H9 (cell line): ENCODE measurements around the gene CNNM4. TPM values are rescaled to one million over a fixed set of nuclear protein-coding genes. Genes with fewer than 3 reads are reported as not detected.

ENCODE experiments used
- DNase-seq: peaks from one replicate; pipeline ENCODE4 v3.0.0-alpha.2; 2017
- H2AFZ ChIP-seq: one replicate; pipeline ENCODE4 v1.6.1; 2013; ENCODE audit warnings: mild to moderate bottlenecking, low read length, control low read depth, moderate library complexity
- H2AK5ac ChIP-seq: 2 replicates; pipeline ENCODE4 v1.6.1; 2013; ENCODE audit warnings: low read length, control low read depth, mixed read lengths; ENCODE audit not compliant: insufficient read length
- H2BK120ac ChIP-seq: one replicate; pipeline ENCODE4 v1.6.1; 2013; ENCODE audit warnings: low read depth, mild to moderate bottlenecking, low read length, control low read depth, inconsistent platforms; ENCODE audit not compliant: poor library complexity, severe bottlenecking
- H2BK12ac ChIP-seq: 2 replicates; pipeline ENCODE4 v1.6.1; 2013; ENCODE audit warnings: low read length, control low read depth, mixed read lengths, low read depth; ENCODE audit not compliant: insufficient read length
- H2BK15ac ChIP-seq: 2 replicates; pipeline ENCODE4 v1.6.1; 2013; ENCODE audit warnings: low read depth, low read length, control low read depth
- H2BK20ac ChIP-seq: one replicate; pipeline ENCODE4 v1.6.1; 2013; ENCODE audit warnings: low read depth, mild to moderate bottlenecking, low read length, control low read depth, inconsistent platforms; ENCODE audit not compliant: poor library complexity, severe bottlenecking
- H2BK5ac ChIP-seq: 2 replicates; pipeline ENCODE4 v1.6.1; 2013; ENCODE audit warnings: low read length, control low read depth, mixed read lengths; ENCODE audit not compliant: insufficient read length
- H3K14ac ChIP-seq: 2 replicates; pipeline ENCODE4 v1.6.1; 2013; ENCODE audit warnings: low read length, control low read depth; ENCODE audit not compliant: insufficient read depth
- H3K18ac ChIP-seq: 2 replicates; pipeline ENCODE4 v1.6.1; 2013; ENCODE audit warnings: low read depth, mild to moderate bottlenecking, mixed read lengths, low read length, control low read depth; ENCODE audit not compliant: insufficient read length
- H3K23ac ChIP-seq: 2 replicates; pipeline ENCODE4 v1.6.1; 2013; ENCODE audit warnings: low read length, control low read depth, mixed read lengths, low read depth; ENCODE audit not compliant: insufficient read length
- H3K23me2 ChIP-seq: 2 replicates; pipeline ENCODE4 v1.6.1; 2013; ENCODE audit warnings: low read depth, mild to moderate bottlenecking, mixed read lengths, low read length, control low read depth; ENCODE audit not compliant: insufficient read length, poor library complexity, severe bottlenecking
- H3K27ac ChIP-seq: 2 replicates; pipeline ENCODE4 v1.5.1; 2013; ENCODE audit warnings: low read length, control low read depth, mixed read lengths, low read depth; ENCODE audit not compliant: insufficient read length
- H3K27me3 ChIP-seq: 2 replicates; pipeline ENCODE4 v1.6.1; 2013; ENCODE audit warnings: low read length, control low read depth, inconsistent platforms; ENCODE audit not compliant: insufficient read depth
- H3K4ac ChIP-seq: 2 replicates; pipeline ENCODE4 v1.6.1; 2013; ENCODE audit warnings: low read depth, mild to moderate bottlenecking, control low read depth, inconsistent platforms, low read length, moderate library complexity
- H3K4me1 ChIP-seq: 2 replicates; pipeline ENCODE4 v1.6.1; 2013; ENCODE audit warnings: low read length, control low read depth, inconsistent platforms; ENCODE audit not compliant: insufficient read depth
- H3K4me2 ChIP-seq: 2 replicates; pipeline ENCODE4 v1.6.1; 2013; ENCODE audit warnings: low read length, control low read depth, mixed read lengths; ENCODE audit not compliant: insufficient read length, insufficient read depth
- H3K56ac ChIP-seq: 2 replicates; pipeline ENCODE4 v1.6.1; 2013; ENCODE audit warnings: low read depth, mild to moderate bottlenecking, mixed read lengths, low read length, control low read depth; ENCODE audit not compliant: insufficient read length
- H3K79me1 ChIP-seq: 2 replicates; pipeline ENCODE4 v1.6.1; 2013; ENCODE audit warnings: low read depth, mild to moderate bottlenecking, moderate library complexity, low read length, control low read depth, inconsistent platforms; ENCODE audit not compliant: insufficient read depth, poor library complexity, severe bottlenecking
- H3K79me2 ChIP-seq: 2 replicates; pipeline ENCODE4 v1.6.1; 2013; ENCODE audit warnings: low read length, control low read depth, inconsistent platforms; ENCODE audit not compliant: insufficient read depth
- H3K9ac ChIP-seq: 2 replicates; pipeline ENCODE4 v1.6.1; 2013; ENCODE audit warnings: low read length, control low read depth, mixed read lengths; ENCODE audit not compliant: insufficient read length; ENCODE audit errors: extremely low read depth
- H3K9me3 ChIP-seq: one replicate; pipeline ENCODE4 v1.6.1; 2013; ENCODE audit warnings: low read depth, low read length, inconsistent platforms; ENCODE audit not compliant: control insufficient read depth
- H3T11ph ChIP-seq: one replicate; pipeline ENCODE4 v1.6.1; 2013; ENCODE audit warnings: mild to moderate bottlenecking, low read length, control low read depth, inconsistent platforms
- H4K20me1 ChIP-seq: one replicate; pipeline ENCODE4 v1.6.1; 2013; ENCODE audit not compliant: control insufficient read depth, insufficient read length, insufficient read depth
- H4K5ac ChIP-seq: 2 replicates; pipeline ENCODE4 v1.6.1; 2013; ENCODE audit warnings: low read depth, mild to moderate bottlenecking, mixed read lengths, low read length, control low read depth; ENCODE audit not compliant: insufficient read length
- H4K8ac ChIP-seq: replicated peaks from 2 replicates; pipeline ENCODE4 v1.6.1; 2013; ENCODE audit warnings: low read length, control low read depth, mixed read lengths, low read depth; ENCODE audit not compliant: insufficient read length
- H4K91ac ChIP-seq: 2 replicates; pipeline ENCODE4 v1.6.1; 2013; ENCODE audit warnings: low read depth, mild to moderate bottlenecking, moderate library complexity, mixed read lengths, low read length, control low read depth; ENCODE audit not compliant: insufficient read length
- H3K27ac Mint-ChIP-seq, 3 experiments: 2 replicates in 2 of 3; 3 replicates in 1 of 3; pipeline ENCODE4 v1.8.0; 2020 to 2021; ENCODE audit warnings: mixed read lengths in 3 of 3, mild to moderate bottlenecking in 1 of 3, moderate library complexity in 1 of 3
- H3K27me3 Mint-ChIP-seq: 2 replicates; pipeline ENCODE4 v1.8.0; 2021; ENCODE audit warnings: low read depth, mild to moderate bottlenecking, moderate library complexity, mixed read lengths
- H3K36me3 Mint-ChIP-seq, 3 experiments: 2 replicates in 2 of 3; 3 replicates in 1 of 3; pipeline ENCODE4 v1.8.0; 2020 to 2021; ENCODE audit warnings: low read depth in 3 of 3, mixed read lengths in 3 of 3; ENCODE audit not compliant: insufficient read depth in 1 of 3
- H3K4me1 Mint-ChIP-seq, 2 experiments: 2 replicates each; pipeline ENCODE4 v1.8.0; 2020; ENCODE audit warnings: mixed read lengths in 2 of 2
- H3K4me3 Mint-ChIP-seq, 2 experiments: 2 replicates in 1 of 2; 3 replicates in 1 of 2; pipeline ENCODE4 v1.8.0; 2020 to 2021; ENCODE audit warnings: mild to moderate bottlenecking in 2 of 2, mixed read lengths in 2 of 2, moderate library complexity in 1 of 2
- H3K9me3 Mint-ChIP-seq, 2 experiments: 2 replicates in 1 of 2; 3 replicates in 1 of 2; pipeline ENCODE4 v1.8.0; 2020; ENCODE audit warnings: mild to moderate bottlenecking in 2 of 2, mixed read lengths in 2 of 2, moderate library complexity in 1 of 2
- WGBS: extraction: QIAGEN DNeasy Blood & Tissue Kit; methylation state at CpG from one replicate; pipeline ENCODE4 v1.1.7; 2013; ENCODE audit warnings: missing lambda C conversion rate, low lambda C conversion rate, mixed read lengths; ENCODE audit not compliant: insufficient read length; ENCODE audit errors: extremely low coverage; 5-methylcytosine and 5-hydroxymethylcytosine counted together
- total RNA-seq: library from RNA; stranded (reverse); gene quantifications from 2 replicates; pipeline ENCODE4 v1.2.1, GENCODE V29; 2021
- TF ChIP-seq, protein P1 (sequence below): fragments of 200-600 bp; sonication (generic); conservative IDR thresholded peaks from 3 replicates; pipeline ENCODE4 v1.8.0; 2021; ENCODE audit warnings: antibody characterized with exemption, mild to moderate bottlenecking

CNNM4 gene
- total RNA-seq, 1 experiment from 2014 or later: 8.5 TPM

- H4K91ac ChIP-seq: no peak overlapping the region
- no peak overlapping the region for H3K23ac ChIP-seq
- no CpG with 5 or more reads among the region's 1 CpG for WGBS
Measured at GRCh38 chr2:96775160-96775559, 14.5 kb downstream of the CNNM4 start.

More at GRCh38 chr2:96775160-96775559, 14.5 kb downstream of the CNNM4 start:
- no peak overlapping the region for H2BK5ac ChIP-seq
- H4K8ac ChIP-seq: no peak overlapping the region
- H2BK15ac ChIP-seq: no peak overlapping the region
- H2AFZ ChIP-seq: no peak overlapping the region
- no peak overlapping the region for H2AK5ac ChIP-seq
- Mint-ChIP-seq H3K4me3 (no peak overlapping the region), H3K9me3 (peaks cover 0 to 4% of the 10 kb centered on the region in 2 experiments; a peak in 3 of 5 replicates), H3K27me3 (no peaks in the 10 kb centered on the region), H3K36me3 (no peaks in the 10 kb centered on the region; a peak in 2 of 7 replicates), H3K4me1 (peaks cover 3 to 15% of the 10 kb centered on the region in 2 experiments; a peak in 3 of 4 replicates), H3K27ac (no peak overlapping the region)
- H3K23me2 ChIP-seq: no peaks in the 10 kb centered on the region
- H3K4me1 ChIP-seq: 0 out of 2 replicates have a peak, but pooled peaks cover 2% of the 10 kb centered on the region
- H3K4me2 ChIP-seq: no peak overlapping the region
- H4K5ac ChIP-seq: no peak overlapping the region
- H3K18ac ChIP-seq: no peak overlapping the region
- H4K20me1 ChIP-seq: no peaks in the 10 kb centered on the region
- H3K14ac ChIP-seq: no peak overlapping the region
- H3K27me3 ChIP-seq: no peaks in the 10 kb centered on the region
- DNase-seq: no peak
- no peak overlapping the region for H3K56ac ChIP-seq
- H3K27ac ChIP-seq: no peak overlapping the region
- no peak overlapping the region for H3K9ac ChIP-seq
- H3T11ph ChIP-seq: no peak overlapping the region
- H2BK12ac ChIP-seq: no peak overlapping the region
- H3K79me2 ChIP-seq: no peaks in the 10 kb centered on the region
- no peak overlapping the region for H2BK20ac ChIP-seq
- H2BK120ac ChIP-seq: no peak overlapping the region
- H3K79me1 ChIP-seq: no peaks in the 10 kb centered on the region
- H3K9me3 ChIP-seq: no peaks in the 10 kb centered on the region
- TF ChIP-seq, protein P1, sequence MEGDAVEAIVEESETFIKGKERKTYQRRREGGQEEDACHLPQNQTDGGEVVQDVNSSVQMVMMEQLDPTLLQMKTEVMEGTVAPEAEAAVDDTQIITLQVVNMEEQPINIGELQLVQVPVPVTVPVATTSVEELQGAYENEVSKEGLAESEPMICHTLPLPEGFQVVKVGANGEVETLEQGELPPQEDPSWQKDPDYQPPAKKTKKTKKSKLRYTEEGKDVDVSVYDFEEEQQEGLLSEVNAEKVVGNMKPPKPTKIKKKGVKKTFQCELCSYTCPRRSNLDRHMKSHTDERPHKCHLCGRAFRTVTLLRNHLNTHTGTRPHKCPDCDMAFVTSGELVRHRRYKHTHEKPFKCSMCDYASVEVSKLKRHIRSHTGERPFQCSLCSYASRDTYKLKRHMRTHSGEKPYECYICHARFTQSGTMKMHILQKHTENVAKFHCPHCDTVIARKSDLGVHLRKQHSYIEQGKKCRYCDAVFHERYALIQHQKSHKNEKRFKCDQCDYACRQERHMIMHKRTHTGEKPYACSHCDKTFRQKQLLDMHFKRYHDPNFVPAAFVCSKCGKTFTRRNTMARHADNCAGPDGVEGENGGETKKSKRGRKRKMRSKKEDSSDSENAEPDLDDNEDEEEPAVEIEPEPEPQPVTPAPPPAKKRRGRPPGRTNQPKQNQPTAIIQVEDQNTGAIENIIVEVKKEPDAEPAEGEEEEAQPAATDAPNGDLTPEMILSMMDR: no peak
- no peak overlapping the region for H3K4ac ChIP-seq
